Measurements from ENCODE around the gene CPED1.

DNA sequence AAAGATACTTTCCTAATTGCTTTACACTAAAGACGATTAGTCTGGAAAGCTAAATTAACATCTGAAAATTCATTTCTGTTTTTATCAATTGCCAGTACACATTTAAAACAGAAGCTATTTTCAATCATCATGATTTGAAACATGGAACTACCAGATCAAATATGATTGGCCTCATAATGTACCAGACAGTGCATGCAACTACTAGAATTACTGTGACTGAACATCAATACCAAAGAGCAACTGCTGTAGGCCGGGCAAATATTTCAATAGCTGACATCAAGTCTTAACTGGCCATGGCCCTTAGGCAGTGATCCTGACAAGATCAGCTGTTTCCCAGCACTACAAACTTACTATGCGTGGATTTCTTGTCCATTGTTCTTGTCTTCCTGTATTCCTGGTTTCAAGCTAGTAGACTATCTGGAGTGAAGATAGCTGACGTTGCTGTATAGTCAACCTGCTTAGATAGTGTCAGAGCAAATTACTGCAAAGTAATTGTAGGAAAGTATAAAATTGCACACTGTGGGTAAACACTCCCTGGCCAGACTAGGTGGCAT, 318.6 kb downstream of the CPED1 start:
- TF ChIP-seq POLR2AphosphoS5 (IDR thresholded peaks at IDR 0.05; ENCODE audit: borderline replicate concordance, low read depth, low read length) = no peak
- no peak for TF ChIP-seq EZH2 (IDR thresholded peaks at IDR 0.05)
